Neuron (in vitro differentiated cells): ENCODE results near the gene AKAP6.

ENCODE experiments used
- H2AFZ ChIP-seq: one replicate; pipeline ENCODE4 v1.6.1; 2013; ENCODE audit warnings: low read depth, mild to moderate bottlenecking, inconsistent platforms, low read length, moderate library complexity
- H3K27me3 ChIP-seq: one replicate; pipeline ENCODE4 v1.6.1; 2013; ENCODE audit warnings: low read length; ENCODE audit not compliant: insufficient read depth
- H3K36me3 ChIP-seq: one replicate; pipeline ENCODE4 v1.6.1; 2013; ENCODE audit warnings: low read length; ENCODE audit not compliant: insufficient read depth
- H3K4me1 ChIP-seq: one replicate; pipeline ENCODE4 v1.6.1; 2013; ENCODE audit warnings: low read length; ENCODE audit not compliant: insufficient read depth
- H3K4me3 ChIP-seq: 2 replicates; pipeline ENCODE4 v1.5.1; 2013; ENCODE audit warnings: mild to moderate bottlenecking, low read length, moderate library complexity
- H3K9me3 ChIP-seq: one replicate; pipeline ENCODE4 v1.6.1; 2013; ENCODE audit warnings: low read length

The AKAP6 gene

GRCh38 chr14:32428875-32429274 lies 99.8 kb downstream of the AKAP6 start:
- Histone ChIP-seq H3K36me3 (no peaks in the 10 kb centered on the region), H3K4me1 (peaks cover 23% of the 10 kb centered on the region), H3K9me3 (no peaks in the 10 kb centered on the region), H3K4me3 (no peak overlapping the region), H2AFZ (no peak overlapping the region), H3K27me3 (no peaks in the 10 kb centered on the region)

GRCh38 chr14:32430326-32430725 lies 101.2 kb downstream of the AKAP6 start:
- H3K4me3 ChIP-seq = no peak overlapping the region
- peaks cover 2% of the 10 kb centered on the region for H3K36me3 ChIP-seq
- H3K9me3 ChIP-seq = no peaks in the 10 kb centered on the region
- no peak overlapping the region for H2AFZ ChIP-seq
- H3K27me3 ChIP-seq = no peaks in the 10 kb centered on the region
- peaks cover 23% of the 10 kb centered on the region for H3K4me1 ChIP-seq

GRCh38 chr14:32432813-32433538 lies 103.9 kb downstream of the AKAP6 start:
- Histone ChIP-seq H3K4me1 (peaks cover 10% of the 10 kb centered on the region), H3K9me3 (no peaks in the 10 kb centered on the region), H2AFZ (no peak overlapping the region), H3K4me3 (no peak overlapping the region), H3K27me3 (no peaks in the 10 kb centered on the region), H3K36me3 (peaks cover 6% of the 10 kb centered on the region)

- no peak overlapping the region for H3K4me3 ChIP-seq
- no peak overlapping the region for H2AFZ ChIP-seq
- H3K9me3 ChIP-seq = peaks cover under 1% of the 10 kb centered on the region
Measured at GRCh38 chr14:32434180-32434579, 105.1 kb downstream of the AKAP6 start.

GRCh38 chr14:32434880-32435279 lies 105.8 kb downstream of the AKAP6 start:
- no peak overlapping the region for H3K4me3 ChIP-seq
- H2AFZ ChIP-seq = no peak overlapping the region
- peaks cover 2% of the 10 kb centered on the region for H3K9me3 ChIP-seq
- H3K27me3 ChIP-seq = no peaks in the 10 kb centered on the region
- H3K4me1 ChIP-seq = no peaks in the 10 kb centered on the region
- peaks cover 10% of the 10 kb centered on the region for H3K36me3 ChIP-seq

More at GRCh38 chr14:32434180-32434579, 105.1 kb downstream of the AKAP6 start:
- Histone ChIP-seq H3K27me3 (no peaks in the 10 kb centered on the region), H3K36me3 (peaks cover 7% of the 10 kb centered on the region), H3K4me1 (no peaks in the 10 kb centered on the region)

GRCh38 chr14:32435411-32435810 lies 106.3 kb downstream of the AKAP6 start:
- Histone ChIP-seq H3K4me3 (no peak overlapping the region), H3K9me3 (peaks cover 2% of the 10 kb centered on the region), H2AFZ (no peak overlapping the region), H3K27me3 (no peaks in the 10 kb centered on the region), H3K4me1 (no peaks in the 10 kb centered on the region), H3K36me3 (peaks cover 10% of the 10 kb centered on the region)

- no peaks in the 10 kb centered on the region for H3K27me3 ChIP-seq
- no peak overlapping the region for H3K4me3 ChIP-seq
- H3K9me3 ChIP-seq = peaks cover 2% of the 10 kb centered on the region
- no peak overlapping the region for H2AFZ ChIP-seq
- H3K4me1 ChIP-seq = no peaks in the 10 kb centered on the region
- H3K36me3 ChIP-seq = peaks cover 10% of the 10 kb centered on the region
Measured at GRCh38 chr14:32436993-32437392, 107.9 kb downstream of the AKAP6 start.

- no peak overlapping the region for H3K4me3 ChIP-seq
- no peaks in the 10 kb centered on the region for H3K4me1 ChIP-seq
- no peaks in the 10 kb centered on the region for H3K27me3 ChIP-seq
- H2AFZ ChIP-seq = no peak overlapping the region
- H3K9me3 ChIP-seq = peaks cover 2% of the 10 kb centered on the region
- peaks cover 10% of the 10 kb centered on the region for H3K36me3 ChIP-seq
Measured at GRCh38 chr14:32438517-32438916, 109.4 kb downstream of the AKAP6 start.

GRCh38 chr14:32443890-32444661 lies 115.0 kb downstream of the AKAP6 start:
- Histone ChIP-seq H3K4me3 (no peak overlapping the region), H2AFZ (no peak overlapping the region), H3K27me3 (no peaks in the 10 kb centered on the region), H3K9me3 (peaks cover 2% of the 10 kb centered on the region), H3K36me3 (peaks cover 4% of the 10 kb centered on the region), H3K4me1 (peaks cover 6% of the 10 kb centered on the region)

GRCh38 chr14:32447371-32447770 lies 118.3 kb downstream of the AKAP6 start:
- Histone ChIP-seq H3K4me3 (no peak overlapping the region), H3K4me1 (peaks cover 6% of the 10 kb centered on the region)

GRCh38 chr14:32449648-32450047 lies 120.5 kb downstream of the AKAP6 start:
- Histone ChIP-seq H3K9me3 (peaks cover 1% of the 10 kb centered on the region), H3K27me3 (no peaks in the 10 kb centered on the region), H2AFZ (no peak overlapping the region), H3K4me1 (no peaks in the 10 kb centered on the region), H3K4me3 (no peak overlapping the region), H3K36me3 (no peaks in the 10 kb centered on the region)

More at GRCh38 chr14:32447371-32447770, 118.3 kb downstream of the AKAP6 start:
- no peaks in the 10 kb centered on the region for H3K27me3 ChIP-seq
- no peak overlapping the region for H2AFZ ChIP-seq
- no peaks in the 10 kb centered on the region for H3K36me3 ChIP-seq
- H3K9me3 ChIP-seq = no peaks in the 10 kb centered on the region

- H2AFZ ChIP-seq = no peak overlapping the region
- H3K4me1 ChIP-seq = no peaks in the 10 kb centered on the region
- H3K9me3 ChIP-seq = peaks cover 1% of the 10 kb centered on the region
- H3K27me3 ChIP-seq = no peaks in the 10 kb centered on the region
- no peaks in the 10 kb centered on the region for H3K36me3 ChIP-seq
- H3K4me3 ChIP-seq = no peak overlapping the region
Measured at GRCh38 chr14:32450919-32451675, 122.0 kb downstream of the AKAP6 start.
